HUES6 (cell line): ENCODE data around the gene CCDC177.
"Not testable (repeated sequence)": the region's sequence is repeated elsewhere in the genome, so short reads cannot be mapped to it uniquely, and the experiment has no call there.

Experiments
- H3K27ac ChIP-seq: 2 replicates; pipeline ENCODE4 v1.7.0; 2013; ENCODE audit warnings: low read depth, mild to moderate bottlenecking, low read length, inconsistent platforms
- H3K27me3 ChIP-seq: 2 replicates; pipeline ENCODE4 v1.6.1; 2013; ENCODE audit warnings: low read length; ENCODE audit not compliant: control insufficient read depth, insufficient read depth
- H3K36me3 ChIP-seq: 2 replicates; pipeline ENCODE4 v1.6.1; 2013; ENCODE audit warnings: low read length; ENCODE audit not compliant: control insufficient read depth, insufficient read depth
- H3K4me1 ChIP-seq: 2 replicates; pipeline ENCODE4 v1.6.1; 2013; ENCODE audit warnings: low read length; ENCODE audit not compliant: control insufficient read depth, insufficient read depth
- H3K4me3 ChIP-seq: 2 replicates; pipeline ENCODE4 v1.5.1; 2013; ENCODE audit warnings: low read depth, low read length
- H3K9ac ChIP-seq: one replicate; pipeline ENCODE4 v1.6.1; 2013; ENCODE audit warnings: mild to moderate bottlenecking, low read length
- H3K9me3 ChIP-seq: 2 replicates; pipeline ENCODE4 v1.6.1; 2013; ENCODE audit warnings: low read depth, low read length; ENCODE audit not compliant: control insufficient read depth, insufficient read depth

Gene CCDC177

GRCh38 chr14:69599431-69599830, 24.8 kb upstream of the CCDC177 start:
- not testable (repeated sequence) for H3K27me3 ChIP-seq, H3K27ac ChIP-seq, H3K4me3 ChIP-seq, H3K9ac ChIP-seq, H3K4me1 ChIP-seq, H3K9me3 ChIP-seq, H3K36me3 ChIP-seq

- Histone ChIP-seq H3K36me3 (no peaks in the 10 kb centered on the region), H3K9me3 (no peaks in the 10 kb centered on the region), H3K9ac (no peak overlapping the region), H3K27me3 (no peaks in the 10 kb centered on the region), H3K4me1 (no peaks in the 10 kb centered on the region), H3K4me3 (no peak overlapping the region), H3K27ac (no peak overlapping the region)
Measured at GRCh38 chr14:69595336-69595735, 20.7 kb upstream of the CCDC177 start.

GRCh38 chr14:69594846-69595245, 20.2 kb upstream of the CCDC177 start:
- Histone ChIP-seq H3K36me3 (no peaks in the 10 kb centered on the region), H3K4me1 (no peaks in the 10 kb centered on the region), H3K9me3 (no peaks in the 10 kb centered on the region), H3K27ac (no peak overlapping the region), H3K27me3 (no peaks in the 10 kb centered on the region), H3K4me3 (no peak overlapping the region), H3K9ac (no peak overlapping the region)

GRCh38 chr14:69593018-69593677, 18.5 kb upstream of the CCDC177 start:
- Histone ChIP-seq H3K9me3 (no peaks in the 10 kb centered on the region), H3K27ac (no peak overlapping the region), H3K4me1 (no peaks in the 10 kb centered on the region), H3K36me3 (no peaks in the 10 kb centered on the region), H3K27me3 (no peaks in the 10 kb centered on the region), H3K9ac (no peak overlapping the region), H3K4me3 (no peak overlapping the region)

- Histone ChIP-seq H3K36me3 (no peaks in the 10 kb centered on the region), H3K27me3 (no peaks in the 10 kb centered on the region), H3K9ac (no peak overlapping the region), H3K4me1 (no peaks in the 10 kb centered on the region), H3K4me3 (no peak overlapping the region), H3K9me3 (no peaks in the 10 kb centered on the region), H3K27ac (no peak overlapping the region)
Measured at GRCh38 chr14:69591317-69591716, 16.6 kb upstream of the CCDC177 start.

GRCh38 chr14:69587389-69587788, 12.7 kb upstream of the CCDC177 start:
- Histone ChIP-seq H3K9ac (no peak overlapping the region), H3K4me3 (no peak overlapping the region), H3K27ac (no peak overlapping the region), H3K4me1 (no peaks in the 10 kb centered on the region), H3K27me3 (no peaks in the 10 kb centered on the region), H3K9me3 (no peaks in the 10 kb centered on the region), H3K36me3 (no peaks in the 10 kb centered on the region)

GRCh38 chr14:69586404-69586803, 11.7 kb upstream of the CCDC177 start:
- no peak overlapping the region for H3K4me3 ChIP-seq
- no peaks in the 10 kb centered on the region for H3K36me3 ChIP-seq
- H3K27me3 ChIP-seq: no peaks in the 10 kb centered on the region
- H3K9ac ChIP-seq: no peak overlapping the region
- no peaks in the 10 kb centered on the region for H3K9me3 ChIP-seq
- no peaks in the 10 kb centered on the region for H3K4me1 ChIP-seq
- H3K27ac ChIP-seq: no peak overlapping the region

GRCh38 chr14:69584389-69584788, 9.7 kb upstream of the CCDC177 start:
- Histone ChIP-seq H3K36me3 (no peaks in the 10 kb centered on the region), H3K27ac (no peak overlapping the region), H3K27me3 (no peaks in the 10 kb centered on the region), H3K9ac (no peak overlapping the region), H3K9me3 (no peaks in the 10 kb centered on the region), H3K4me3 (no peak overlapping the region), H3K4me1 (no peaks in the 10 kb centered on the region)

GRCh38 chr14:69582829-69583228, 8.2 kb upstream of the CCDC177 start:
- H3K36me3 ChIP-seq: no peaks in the 10 kb centered on the region
- H3K27me3 ChIP-seq: no peaks in the 10 kb centered on the region; the same call in 1 of the 2 replicates
- no peaks in the 10 kb centered on the region for H3K9me3 ChIP-seq
- H3K4me3 ChIP-seq: no peak overlapping the region
- no peak overlapping the region for H3K9ac ChIP-seq
- no peaks in the 10 kb centered on the region for H3K4me1 ChIP-seq
- no peak overlapping the region for H3K27ac ChIP-seq

- no peak overlapping the region for H3K27ac ChIP-seq
Measured at GRCh38 chr14:69582212-69582611, 7.5 kb upstream of the CCDC177 start.

GRCh38 chr14:69581316-69581935, 6.8 kb upstream of the CCDC177 start:
- Histone ChIP-seq H3K4me1 (no peaks in the 10 kb centered on the region), H3K27ac (no peak overlapping the region), H3K4me3 (no peak overlapping the region), H3K27me3 (peaks cover 8% of the 10 kb centered on the region), H3K9me3 (no peaks in the 10 kb centered on the region), H3K36me3 (no peaks in the 10 kb centered on the region), H3K9ac (no peak overlapping the region)

More at GRCh38 chr14:69582212-69582611, 7.5 kb upstream of the CCDC177 start:
- no peaks in the 10 kb centered on the region for H3K4me1 ChIP-seq
- no peak overlapping the region for H3K9ac ChIP-seq
- peaks cover under 1% of the 10 kb centered on the region; the same call in 1 of the 2 replicates for H3K27me3 ChIP-seq
- H3K9me3 ChIP-seq: no peaks in the 10 kb centered on the region
- H3K4me3 ChIP-seq: no peak overlapping the region
- H3K36me3 ChIP-seq: no peaks in the 10 kb centered on the region
